Fibroblast of the aortic adventitia (primary cell): ENCODE data around the gene SEMA3C. TPM values are rescaled to one million over a fixed set of nuclear protein-coding genes. Genes with fewer than 3 reads are reported as not detected.

Experiments
- DNase-seq: peaks from one replicate; pipeline ENCODE4 v3.0.0-alpha.2; 2010; ENCODE audit warnings: low read depth
- H3K4me3 ChIP-seq: 2 replicates; pipeline ENCODE4 v1.5.1; 2011; ENCODE audit warnings: low read depth, mild to moderate bottlenecking, control low read depth, low read length, moderate library complexity
- CTCF ChIP-seq: IDR thresholded peaks from 2 replicates; pipeline ENCODE4 v1.5.1; 2011; ENCODE audit warnings: mild to moderate bottlenecking, low read length, control low read depth, inconsistent platforms; ENCODE audit not compliant: insufficient read depth
- total RNA-seq: library from RNA; depleted of rRNA; stranded (reverse); fragments of >200 nt; gene quantifications from 2 replicates; pipeline ENCODE4 v1.2.3, GENCODE V29; 2012; ENCODE audit warnings: low replicate concordance

The SEMA3C gene
- total RNA-seq, 1 donor: 208 TPM

DNA sequence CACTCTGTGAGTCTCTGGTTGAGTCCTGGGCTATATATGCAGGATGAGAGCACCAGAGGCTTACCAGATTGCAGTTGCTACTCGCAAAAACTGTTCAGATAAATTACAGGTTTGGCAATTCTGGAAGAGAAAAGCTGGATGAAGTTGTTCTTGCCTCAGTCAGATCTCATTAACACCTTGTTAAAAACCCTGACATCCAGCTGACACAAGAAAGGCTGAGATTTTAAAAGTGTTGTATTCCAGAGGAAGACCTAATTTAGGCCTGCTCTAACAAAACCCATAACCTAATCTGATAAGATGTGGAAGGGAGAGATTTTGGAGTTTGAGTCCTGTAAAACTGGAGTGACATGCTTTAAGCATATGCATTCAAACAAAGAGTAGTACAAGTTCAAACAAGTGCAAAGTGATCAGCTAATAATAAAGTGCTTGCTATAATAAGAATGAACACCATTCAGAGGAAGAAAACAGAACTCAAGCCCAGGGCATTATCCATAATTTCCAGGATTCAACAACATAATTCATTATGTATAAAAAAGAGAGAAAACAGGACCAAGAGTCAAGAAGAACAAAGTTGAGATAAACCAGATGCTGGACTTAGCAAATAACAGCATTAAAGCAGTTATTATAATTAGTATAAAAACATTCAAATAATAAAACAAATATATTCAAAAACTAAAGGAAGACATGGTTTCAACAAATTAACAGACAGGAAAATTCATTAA, 144.9 kb downstream of the SEMA3C start:
- no peak for TF ChIP-seq CTCF
- DNase-seq: no peak

GRCh38 chr7:80772347-80772993, 146.4 kb downstream of the SEMA3C start:
- DNase-seq: no peak
- TF ChIP-seq CTCF: no peak
- H3K4me3 ChIP-seq: no peak overlapping the region

More for the DNA sequence above, 144.9 kb downstream of the SEMA3C start:
- no peak overlapping the region for H3K4me3 ChIP-seq

- H3K4me3 ChIP-seq: no peak overlapping the region
- no peak for DNase-seq
- no peak for TF ChIP-seq CTCF
These were observed 147.3 kb downstream of the SEMA3C start for GRCh38 chr7:80771523-80771922.

DNA sequence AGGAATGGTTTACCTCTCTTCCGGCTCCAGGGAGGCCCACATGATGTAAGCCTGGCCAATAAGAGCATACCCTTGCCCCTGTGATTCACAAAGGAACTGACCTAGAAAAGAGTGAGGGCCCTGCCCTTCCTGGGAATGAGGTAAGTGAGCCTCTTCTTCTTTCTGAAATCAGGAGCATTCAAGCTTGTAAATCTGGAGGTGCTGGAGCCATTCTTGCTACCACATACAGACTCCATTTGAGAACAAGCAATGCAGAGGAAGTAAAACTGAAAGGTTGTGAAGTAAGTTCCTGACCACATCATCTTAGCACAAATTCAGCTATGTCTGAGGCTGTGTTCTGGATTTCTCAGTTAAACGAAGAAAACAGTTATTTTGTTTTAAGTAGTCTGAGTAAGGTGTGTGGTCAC, 148.2 kb downstream of the SEMA3C start:
- no peak for DNase-seq
- H3K4me3 ChIP-seq: no peak overlapping the region
- no peak for TF ChIP-seq CTCF

DNA sequence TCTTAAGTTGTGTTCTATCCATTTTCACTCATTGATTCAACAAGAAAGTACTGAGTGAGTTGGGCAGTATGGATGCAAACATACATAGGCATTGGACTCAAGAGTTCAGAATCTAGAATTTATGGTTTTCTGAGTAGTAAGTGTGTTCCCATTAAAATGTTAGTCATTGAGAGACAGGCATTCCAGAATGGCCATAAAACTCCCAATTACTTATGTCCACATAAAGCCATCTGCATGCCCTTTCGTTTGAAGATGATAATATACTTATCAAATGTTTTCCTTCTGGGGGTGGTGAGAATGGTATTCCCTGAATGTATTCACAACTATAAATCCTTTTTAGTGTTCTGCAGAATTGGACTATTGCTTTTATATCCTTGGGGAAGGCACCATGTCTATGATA, 148.8 kb downstream of the SEMA3C start:
- H3K4me3 ChIP-seq: no peak overlapping the region
- no peak for TF ChIP-seq CTCF
- DNase-seq: no peak

- no peak for TF ChIP-seq CTCF
- H3K4me3 ChIP-seq: no peak overlapping the region
- no peak for DNase-seq
These were observed 150.1 kb downstream of the SEMA3C start for GRCh38 chr7:80768756-80769155.

DNA sequence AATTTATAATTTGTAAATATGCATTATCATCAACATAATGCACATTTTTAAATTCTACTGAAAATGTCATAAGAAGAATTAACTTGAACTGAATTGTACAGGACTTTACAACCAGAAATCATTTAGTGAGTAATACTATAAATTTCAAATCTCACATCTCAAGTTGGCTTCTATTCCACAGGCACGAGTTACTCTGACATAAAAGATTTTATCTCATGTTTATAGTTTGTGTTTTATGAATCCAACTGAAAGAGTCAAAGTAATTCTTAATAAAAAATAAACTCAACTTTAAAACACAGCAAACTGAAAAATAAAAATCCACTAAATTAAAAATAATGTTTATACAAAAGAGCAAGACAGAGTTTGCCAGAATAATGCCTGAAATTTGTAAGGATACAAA, 151.2 kb downstream of the SEMA3C start:
- H3K4me3 ChIP-seq: no peak overlapping the region
- DNase-seq: no peak
- TF ChIP-seq CTCF: no peak
